CD4-positive, alpha-beta T cell (primary cell): ENCODE results near the gene CD3D. TPM values are rescaled to one million over a fixed set of nuclear protein-coding genes. Genes with fewer than 3 reads are reported as not detected.

ENCODE experiments used
- ATAC-seq: fragments of 200-7000 bp; cut with Tn5 transposase; one replicate; pipeline ENCODE4 v1.10.0; 2022; ENCODE audit warnings: mild to moderate bottlenecking; ENCODE audit not compliant: poor library complexity
- CTCF ChIA-PET: fragments of 350-600 bp; sonication (Branson Sonifier 250); formaldehyde crosslinking; loops from one replicate; lab custom pipeline; 2021; ENCODE audit warnings: antibody characterized with exemption, inconsistent platforms; lab: Charles Lee
- POLR2A ChIA-PET: fragments of 350-600 bp; sonication (Branson Sonifier 250); formaldehyde crosslinking; loops from one replicate; lab custom pipeline; 2021; ENCODE audit warnings: antibody characterized with exemption, inconsistent platforms; lab: Charles Lee
- DNase-seq, 14 experiments: peaks; one replicate each; pipeline ENCODE4 v3.0.0-alpha.2; 2013 to 2020; ENCODE audit warnings: mixed read lengths in 2 of 14
- H3K27ac ChIP-seq, 2 donors: one replicate each; pipeline versions ENCODE4 v1.5.1 to v1.7.0; 2013; ENCODE audit warnings: low read length in 2 of 2, low read depth in 1 of 2, mild to moderate bottlenecking in 1 of 2
- H3K27me3 ChIP-seq, 2 experiments: 1 replicate in 1 of 2; 2 replicates in 1 of 2; pipeline versions ENCODE4 v1.6.1 to v1.7.0; 2013; ENCODE audit warnings: low read length in 2 of 2, control low read depth in 1 of 2, mild to moderate bottlenecking in 1 of 2, moderate library complexity in 1 of 2; ENCODE audit not compliant: insufficient read depth in 2 of 2, control insufficient read depth in 1 of 2
- H3K36me3 ChIP-seq: one replicate; pipeline ENCODE4 v1.6.1; 2013; ENCODE audit warnings: low read length, control low read depth; ENCODE audit not compliant: insufficient read depth
- H3K4me1 ChIP-seq: one replicate; pipeline ENCODE4 v1.6.1; 2013; ENCODE audit warnings: low read length, control low read depth; ENCODE audit not compliant: insufficient read depth
- H3K4me3 ChIP-seq: one replicate; pipeline ENCODE4 v1.5.1; 2013; ENCODE audit warnings: mild to moderate bottlenecking, low read length, moderate library complexity
- H3K9me3 ChIP-seq, 2 experiments: 1 replicate in 1 of 2; 2 replicates in 1 of 2; pipeline versions ENCODE4 v1.6.1 to v1.7.0; 2013; ENCODE audit warnings: low read length in 2 of 2, mild to moderate bottlenecking in 2 of 2, control low read depth in 1 of 2, moderate library complexity in 1 of 2; ENCODE audit not compliant: control insufficient read depth in 1 of 2, insufficient read depth in 1 of 2
- H3K27ac Mint-ChIP-seq: one replicate; pipeline ENCODE4 v1.8.0; 2020; ENCODE audit warnings: mixed read lengths
- H3K27me3 Mint-ChIP-seq: one replicate; pipeline ENCODE4 v1.8.0; 2021; ENCODE audit warnings: mixed read lengths
- H3K36me3 Mint-ChIP-seq: one replicate; pipeline ENCODE4 v1.8.0; 2021; ENCODE audit warnings: low read depth, mixed read lengths
- H3K4me1 Mint-ChIP-seq: one replicate; pipeline ENCODE4 v1.8.0; 2021; ENCODE audit warnings: low read depth, mixed read lengths
- H3K4me3 Mint-ChIP-seq: one replicate; pipeline ENCODE4 v1.8.0; 2020; ENCODE audit warnings: mild to moderate bottlenecking, mixed read lengths
- H3K9me3 Mint-ChIP-seq: one replicate; pipeline ENCODE4 v1.8.0; 2020; ENCODE audit warnings: mixed read lengths
- CTCF ChIP-seq: fragments of 200-600 bp; IDR thresholded peaks from one replicate; pipeline ENCODE4 v1.8.0; 2022; ENCODE audit warnings: antibody characterized with exemption, mild to moderate bottlenecking
- intact Hi-C, 2 experiments: fragments of 100-400 bp; cut with DNase I in 1 of 2; cut with micrococcal nuclease in 1 of 2; formaldehyde crosslinking; loops; one replicate each; pipeline versions ENCODE4 v1.15.1 to v1.9.0; 2023 to 2025; cut with DNase I, micrococcal nuclease
- total RNA-seq, 174 experiments: library from RNA in 2 of 174; stranded (reverse) in 2 of 174; gene quantifications; one replicate each; pipeline ENCODE4 v1.2.3 and lab custom pipeline; 2021 to 2026

The CD3D gene
- total RNA-seq, 2 experiments from 2014 or later, result 265 to 274 TPM

DNA sequence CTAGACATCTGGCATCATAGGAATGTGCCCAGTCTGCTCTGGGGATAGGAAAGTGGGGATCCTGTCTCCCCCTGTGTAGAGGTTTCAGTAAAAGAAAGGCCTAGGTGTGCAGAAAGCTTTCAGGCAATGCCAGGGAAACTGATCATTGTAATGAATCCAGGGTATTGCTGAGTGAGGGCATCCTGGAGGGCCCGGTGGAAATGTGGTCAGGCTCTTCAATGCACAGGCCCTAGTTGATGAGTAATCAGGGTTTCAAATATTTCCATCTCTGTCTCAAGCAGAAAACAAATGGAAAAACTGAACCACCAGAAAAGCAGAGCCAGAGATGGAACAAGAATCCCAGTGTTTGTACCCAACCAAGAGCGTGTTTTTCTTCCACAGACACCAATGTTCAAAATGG, 35.9 kb downstream of the CD3D start:
- Mint-ChIP-seq H3K4me3 (peak overlapping the region; percentile 96), H3K4me1 (peaks cover 92% of the 10 kb centered on the region), H3K9me3 (no peaks in the 10 kb centered on the region), H3K27me3 (no peaks in the 10 kb centered on the region), H3K36me3 (peaks cover 71% of the 10 kb centered on the region), H3K27ac (peak overlapping the region; percentile 100)
- Histone ChIP-seq H3K4me1 (peaks cover 68% of the 10 kb centered on the region), H3K36me3 (peaks cover 44% of the 10 kb centered on the region), H3K27me3 (no peaks in the 10 kb centered on the region), H3K27ac (peak overlapping the region; percentile 81 to 88), H3K4me3 (peak overlapping the region; percentile 68), H3K9me3 (no peaks in the 10 kb centered on the region)
- no peak for TF ChIP-seq CTCF
- intact Hi-C loops, result loop anchor here (2.0 to 10.0 kb wide), 4 partner anchors 36 to 131 kb away; partner anchors contain the start of genes CD3D (in 1 of the 2), KMT2A (in 1 of the 2) and MPZL3 (in 1 of the 2)
- ATAC-seq, result no peak
- CTCF ChIA-PET, result interaction anchor here (1.2 to 4.0 kb wide), 3 partner anchors 11 to 108 kb away, joined by 4 to 14 read pairs (median 6); no protein-coding TSS in a partner anchor
- peak in 4 of 14 experiments; percentile 31 to 58 (median 41) for DNase-seq
- POLR2A ChIA-PET, result interaction anchor here (0.6 to 4.5 kb wide), 7 partner anchors 11 to 263 kb away, joined by 3 to 32 read pairs (median 7); partner anchors contain the start of genes MPZL3 and UBE4A

GRCh38 chr11:118305726-118306125, 36.8 kb downstream of the CD3D start:
- ATAC-seq, result peak; percentile 56
- H3K4me1 Mint-ChIP-seq, result peaks cover 90% of the 10 kb centered on the region
- peaks cover 66% of the 10 kb centered on the region for H3K4me1 ChIP-seq

More at GRCh38 chr11:118305726-118306125, 36.8 kb downstream of the CD3D start:
- H3K4me3 ChIP-seq, result peak overlapping the region; percentile 68
- ChIA-PET CTCF (interaction anchor here (1.2 to 4.0 kb wide), 5 partner anchors 10 to 107 kb away, joined by 4 to 19 read pairs (median 6); no protein-coding TSS in a partner anchor), POLR2A (interaction anchor here (0.8 to 4.5 kb wide), 15 partner anchors 10 to 130 kb away, joined by 3 to 32 read pairs (median 6); partner anchors contain the start of genes JAML, KMT2A, MPZL3 and UBE4A)
- intact Hi-C loops, result loop anchor here (1.0 to 10.0 kb wide), 6 partner anchors 37 to 134 kb away; partner anchors contain the start of genes CD3D (in 1 of the 2), CD3G (in 1 of the 2), KMT2A (in 1 of the 2) and MPZL3 (in 1 of the 2)
- DNase-seq, result peak in 13 of 14 experiments; percentile 28 to 83 (median 48)
- Mint-ChIP-seq H3K27ac (peak overlapping the region; percentile 100), H3K9me3 (no peaks in the 10 kb centered on the region), H3K4me3 (peak overlapping the region; percentile 96), H3K36me3 (peaks cover 63% of the 10 kb centered on the region), H3K27me3 (no peaks in the 10 kb centered on the region)
- H3K27me3 ChIP-seq, result no peaks in the 10 kb centered on the region
- TF ChIP-seq CTCF, result no peak
- no peaks in the 10 kb centered on the region for H3K9me3 ChIP-seq
- H3K36me3 ChIP-seq, result peaks cover 37% of the 10 kb centered on the region
- H3K27ac ChIP-seq, result peak overlapping the region; percentile 81 to 88
